Esophagus mucosa (tissue), 1 donor: Measurements from ENCODE around the gene CCDC70. TPM values are rescaled to one million over a fixed set of nuclear protein-coding genes. Genes with fewer than 3 reads are reported as not detected.

Experiments used
- ATAC-seq: fragments of 200-7000 bp; cut with Tn5 transposase; one replicate; pipeline ENCODE4 v1.9.1; 2020
- total RNA-seq: library from RNA; stranded (reverse); gene quantifications from one replicate; pipeline ENCODE4 v1.2.4, GENCODE V29; 2023
- donor health status: DM: yes; HTN: yes; CAD: no.

The CCDC70 gene
- total RNA-seq, 1 donor from 2014 or later: not detected

DNA sequence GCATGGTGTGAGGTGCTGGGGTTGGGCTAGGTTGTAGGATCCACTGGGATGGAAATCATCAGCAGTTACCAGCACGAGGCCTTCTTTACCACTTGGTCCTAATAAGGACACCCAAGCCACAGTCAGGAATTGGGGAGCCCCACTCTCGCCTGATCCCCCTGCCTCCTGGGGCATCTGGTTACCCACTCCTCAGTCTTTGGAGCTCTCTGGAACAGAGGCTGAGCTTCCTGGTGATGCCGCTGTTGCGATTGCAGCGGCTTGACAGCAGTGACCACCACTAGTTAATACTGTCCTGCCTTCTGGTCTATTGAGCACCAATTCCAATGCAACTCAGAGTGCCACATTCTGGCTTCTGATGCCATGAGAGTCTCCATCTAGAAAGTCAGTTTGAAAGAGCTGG, 30.2 kb upstream of the CCDC70 start:
- ATAC-seq: no peak

DNA sequence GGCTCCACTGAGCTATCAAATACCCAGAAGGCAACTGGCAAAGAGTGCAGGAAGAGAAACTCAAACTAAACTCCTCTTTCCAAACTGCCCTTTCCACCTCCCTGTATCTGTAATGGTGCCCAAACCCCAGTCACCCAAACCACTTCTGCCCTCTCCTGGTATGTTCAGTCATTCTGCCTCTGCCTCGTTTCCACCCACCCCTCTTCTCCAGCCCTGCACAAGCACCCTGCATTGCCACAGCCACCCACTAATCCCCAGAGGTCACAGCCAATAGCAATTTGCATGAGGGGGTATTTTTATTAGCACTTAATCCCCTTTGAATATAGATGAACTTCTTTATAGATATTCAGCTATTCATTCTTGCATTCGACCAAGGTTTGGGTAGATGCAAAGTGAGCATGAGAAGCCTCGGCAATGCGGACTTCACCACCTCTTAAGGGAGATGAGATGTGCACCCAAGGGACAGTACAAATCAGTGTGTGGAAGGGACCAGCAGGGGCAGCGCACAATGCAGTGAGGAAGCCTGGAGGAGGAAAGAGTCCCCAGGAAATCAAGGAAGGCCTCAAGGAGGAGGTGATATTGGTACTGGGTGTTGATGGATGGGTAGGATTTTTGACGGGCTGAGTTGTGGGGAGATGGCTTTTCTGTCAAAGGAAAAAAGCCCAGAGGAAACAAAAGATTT, 29.2 kb upstream of the CCDC70 start:
- ATAC-seq: peak; percentile 75

DNA sequence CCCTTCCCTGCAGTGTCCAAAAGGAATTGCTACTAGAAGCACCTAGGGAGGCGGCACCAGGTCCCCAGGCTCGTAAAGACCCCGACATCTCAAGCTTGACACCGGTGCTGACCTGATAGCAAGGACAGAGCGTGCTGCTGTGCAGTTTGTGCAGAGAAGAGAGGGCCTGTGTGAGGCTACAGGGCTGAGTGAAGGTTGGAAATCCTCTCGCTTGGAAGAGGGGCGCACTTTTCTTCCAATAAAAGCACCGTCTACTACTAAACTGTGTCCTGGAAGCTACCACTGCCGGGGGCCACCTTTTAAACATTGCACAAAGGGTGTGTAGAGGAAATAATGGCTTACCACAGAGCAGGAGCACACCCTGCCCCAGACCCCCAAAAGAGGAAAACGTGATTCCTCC, 27.8 kb upstream of the CCDC70 start:
- no peak for ATAC-seq

DNA sequence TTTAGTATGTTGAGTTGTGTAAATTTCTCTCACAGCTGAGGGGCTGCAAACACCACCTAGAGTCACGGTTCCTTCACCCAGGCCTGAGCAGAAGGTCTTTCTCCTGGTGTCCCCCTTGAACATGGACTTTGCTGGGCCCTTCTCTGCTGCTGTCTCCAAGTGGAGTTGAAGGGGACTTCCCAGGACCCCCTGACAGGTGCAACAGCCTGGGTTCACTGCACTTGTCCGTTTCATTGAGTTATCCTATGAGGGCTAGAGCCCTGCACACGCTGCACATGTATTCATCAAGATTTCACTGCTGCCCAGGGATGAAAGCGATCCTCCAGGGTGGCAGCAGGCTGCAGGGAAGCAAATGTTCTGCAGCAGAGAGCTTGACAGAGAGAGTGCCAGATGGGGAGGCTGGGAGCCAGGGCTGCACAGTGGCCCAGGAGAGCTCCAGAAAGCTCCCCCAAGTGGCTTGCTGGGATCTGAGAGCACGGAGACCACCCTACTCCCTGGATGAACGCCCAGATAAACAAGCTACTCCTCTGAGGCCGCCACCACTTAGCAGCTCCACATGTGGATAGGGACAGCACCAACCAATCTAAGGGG, 27.1 kb upstream of the CCDC70 start:
- no peak for ATAC-seq

DNA sequence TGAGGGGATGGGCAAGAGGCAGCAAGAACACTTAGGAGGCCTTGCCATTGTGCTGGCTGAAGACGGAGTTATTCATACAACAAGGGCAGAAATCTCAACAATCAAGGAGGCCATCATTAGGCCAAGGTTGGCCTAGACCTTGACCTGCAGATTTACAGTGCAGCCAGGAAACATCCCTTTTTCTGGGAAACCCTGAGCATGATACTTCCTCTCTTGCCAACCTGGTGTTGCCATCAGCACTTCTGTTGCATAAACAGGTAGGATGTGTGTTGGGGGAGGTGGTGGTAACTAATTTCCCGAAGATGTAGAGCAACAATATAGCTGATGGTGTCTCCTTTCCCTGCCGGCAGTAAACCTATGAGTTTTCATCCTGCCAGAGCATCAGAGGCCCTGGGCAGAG, 24.8 kb upstream of the CCDC70 start:
- ATAC-seq: no peak

DNA sequence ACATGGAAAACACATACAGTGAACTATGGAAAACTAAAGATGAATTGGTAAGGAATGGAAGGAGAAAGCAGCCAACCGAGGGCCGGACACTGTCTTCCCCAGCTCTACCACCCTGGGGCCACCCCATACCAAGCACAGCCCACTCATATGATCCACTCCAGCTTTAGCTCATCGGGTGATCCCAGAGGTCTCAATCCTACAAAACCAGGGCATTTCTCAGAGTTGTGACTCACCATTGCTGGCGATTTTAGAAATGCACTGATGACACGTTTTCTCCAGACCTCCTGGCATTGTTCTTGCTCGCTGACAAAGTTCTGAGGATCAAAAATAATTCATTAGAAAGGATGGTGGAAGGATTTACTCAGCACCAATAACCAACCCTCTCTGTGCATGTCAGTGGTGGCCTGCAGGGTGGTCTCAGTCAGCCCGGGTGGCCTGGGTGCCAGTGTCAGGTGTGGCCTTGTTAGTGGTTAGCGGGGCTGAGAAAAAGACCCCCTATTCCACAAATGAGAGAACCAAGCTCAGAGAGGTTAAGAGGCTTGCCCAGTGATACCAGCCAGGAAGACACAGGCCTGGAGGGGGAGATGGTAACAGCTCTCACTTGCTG, 23.4 kb upstream of the CCDC70 start:
- ATAC-seq: no peak

DNA sequence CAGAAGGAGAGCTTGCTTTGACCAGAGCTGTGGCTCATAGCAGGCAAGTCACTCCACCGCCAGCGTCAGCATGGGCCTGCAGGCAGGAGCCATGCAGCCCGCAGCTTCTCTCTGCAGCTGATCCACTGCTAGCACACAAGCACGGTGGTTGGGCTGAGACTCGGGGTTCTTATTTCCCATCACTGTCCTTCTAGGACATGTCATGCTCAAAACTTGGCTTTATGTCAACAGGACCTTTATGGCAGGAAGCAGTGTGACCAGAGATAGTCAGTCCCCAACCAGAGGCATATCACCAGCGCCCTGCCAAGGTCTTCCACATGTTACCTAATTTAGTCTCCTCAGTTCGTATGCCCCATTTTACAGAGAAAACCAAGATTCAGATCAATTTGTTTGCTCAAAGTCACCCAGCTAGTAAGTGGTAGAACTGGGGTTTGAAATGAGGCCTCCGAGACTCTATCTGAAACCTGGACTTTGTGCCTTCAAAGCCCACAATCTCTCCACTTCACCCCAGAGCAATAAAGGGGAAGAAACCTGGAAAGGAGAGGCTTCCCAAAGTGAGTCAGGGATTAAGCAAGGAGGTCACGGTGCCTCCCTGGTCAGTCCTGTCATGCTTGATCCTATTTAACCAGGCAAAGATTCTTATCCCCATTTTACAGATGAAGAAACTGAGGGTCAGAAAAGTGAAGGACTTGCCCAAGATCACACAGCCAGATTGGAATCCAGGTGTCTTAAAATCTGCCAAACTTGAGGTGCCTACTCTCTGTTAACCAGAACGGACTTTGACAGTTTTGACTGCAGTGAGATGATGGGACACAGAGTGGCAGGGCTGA, 21.8 kb upstream of the CCDC70 start:
- ATAC-seq: no peak

DNA sequence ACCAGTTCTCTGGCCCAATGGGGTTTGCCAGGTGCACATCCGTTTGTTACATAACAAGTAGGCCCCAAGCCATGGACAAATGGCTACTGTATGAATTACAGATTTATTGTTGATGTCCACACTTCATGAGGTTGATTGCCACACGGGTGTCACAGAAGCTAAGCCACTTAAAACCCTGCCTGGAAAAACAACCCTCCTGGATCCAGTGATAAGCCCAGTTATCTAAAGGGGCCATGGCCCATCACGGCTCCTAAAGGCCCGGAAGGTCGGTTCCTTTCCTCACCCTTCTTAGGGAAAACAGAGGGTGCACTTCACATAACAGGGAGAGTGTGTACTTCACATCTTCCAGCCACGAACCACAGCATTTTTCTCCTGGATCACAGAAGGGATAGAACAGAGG, 20.9 kb upstream of the CCDC70 start:
- ATAC-seq: no peak

DNA sequence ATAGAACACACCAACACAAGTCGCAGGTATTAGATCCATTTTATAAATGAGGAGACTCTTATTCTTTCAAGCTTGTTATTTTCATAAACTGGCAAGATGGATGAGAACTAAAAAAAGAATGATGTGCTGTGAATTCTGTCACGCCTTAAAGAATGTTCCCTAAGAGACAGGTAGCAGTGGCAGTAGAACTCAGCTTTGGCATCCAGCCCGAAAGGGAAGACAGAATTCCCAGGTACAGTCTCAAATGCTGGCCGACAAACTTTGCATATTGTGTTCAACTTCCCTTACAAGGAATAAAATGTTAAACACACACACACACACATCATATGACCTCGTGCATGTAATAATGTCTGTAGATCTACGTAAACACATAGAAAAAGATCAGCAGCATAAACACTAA, 20.0 kb upstream of the CCDC70 start:
- ATAC-seq: no peak

DNA sequence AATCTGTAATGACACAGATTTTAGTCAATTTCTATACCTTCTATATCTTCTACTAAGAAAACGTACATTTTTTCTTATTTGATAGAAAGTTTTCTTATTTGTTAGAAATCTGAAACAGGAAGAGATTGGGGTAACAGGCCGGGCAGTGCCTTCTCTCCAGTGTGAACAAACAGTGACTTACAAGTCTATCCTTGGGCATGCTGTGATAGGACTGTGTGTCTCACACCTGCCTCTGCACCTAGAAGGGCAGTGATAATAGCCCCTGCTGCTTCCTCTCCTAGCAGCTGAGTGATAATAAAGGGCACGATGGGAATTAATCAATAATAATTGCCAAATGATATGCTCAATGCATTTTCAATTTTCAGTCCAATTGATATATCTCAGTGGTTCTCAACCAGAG, 18.2 kb upstream of the CCDC70 start:
- no peak for ATAC-seq

DNA sequence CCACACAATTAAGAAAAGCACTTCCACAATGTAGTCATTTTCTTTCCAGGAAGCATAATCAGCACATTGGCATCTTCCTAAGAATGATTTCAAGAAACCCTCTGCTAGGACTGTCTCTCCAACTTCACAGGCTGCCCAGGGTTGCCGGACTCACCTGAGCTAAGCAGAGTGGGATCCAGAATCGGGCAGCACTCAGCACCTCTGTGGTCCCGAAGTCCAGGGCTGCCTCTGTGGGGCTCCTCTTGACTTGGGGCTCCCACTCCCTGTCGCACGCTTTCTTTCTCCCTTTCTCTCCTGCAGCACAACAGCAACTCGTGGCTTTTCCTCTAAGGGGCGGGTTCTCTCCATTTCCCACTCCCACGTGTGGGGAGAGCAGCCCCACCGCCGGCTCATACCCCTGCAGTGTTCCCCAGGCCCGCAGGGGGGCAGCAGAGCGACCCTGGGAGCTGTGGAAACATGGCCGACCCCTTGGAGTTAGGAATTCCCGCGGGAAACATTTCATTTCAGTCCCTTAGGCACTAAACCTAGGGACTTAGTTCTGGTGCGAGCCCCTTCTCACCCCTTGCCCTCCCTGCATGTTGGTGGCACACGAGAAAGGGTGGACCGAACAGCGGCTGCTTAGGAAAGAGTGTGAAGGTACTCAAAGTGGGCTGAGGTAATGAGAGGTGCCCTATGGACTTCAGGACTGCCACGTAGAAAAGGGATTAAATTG, 16.8 kb upstream of the CCDC70 start, which contains the start of gene TMEM272:
Gene TMEM272, minus strand, starts transcription at position 316 of the 712 bp plus-strand sequence. CDS start 6,647 bp downstream, outside the sequence.
- ATAC-seq: peak; percentile 46

DNA sequence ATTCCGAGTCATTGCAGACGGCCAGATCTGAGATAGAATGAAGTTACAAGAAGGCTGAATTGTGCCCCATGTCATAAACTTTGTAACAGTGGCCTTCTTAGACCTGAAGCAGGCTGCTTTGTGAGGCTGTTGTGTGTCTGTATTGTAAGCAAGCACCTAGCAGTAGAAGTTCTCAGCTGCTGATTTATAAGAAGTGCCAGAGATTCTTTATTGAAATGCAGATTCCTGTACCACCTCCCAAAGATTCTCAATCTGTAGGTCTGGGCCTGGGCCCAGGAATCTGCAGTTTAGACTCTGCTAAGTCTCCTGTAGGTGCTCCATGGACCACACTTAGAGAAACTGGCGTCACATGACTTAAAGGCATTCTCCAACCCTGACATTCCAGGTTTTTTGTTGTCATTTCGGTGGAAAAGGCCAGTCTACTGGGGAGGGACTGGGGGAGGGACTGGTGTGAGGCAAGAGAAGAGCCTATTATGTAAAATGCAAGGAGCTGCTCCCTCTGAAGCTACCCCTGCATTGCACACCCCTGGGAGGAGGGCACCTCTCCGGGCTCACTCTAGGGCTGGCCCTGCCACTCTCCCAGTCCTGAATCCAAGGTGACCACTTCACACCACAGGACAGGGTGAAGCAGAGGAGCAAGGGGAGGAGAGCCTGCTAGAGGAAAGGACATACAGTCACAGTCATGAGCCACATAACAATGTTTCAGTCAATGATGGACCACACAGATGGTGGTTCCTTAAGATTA, 16.0 kb upstream of the CCDC70 start:
- ATAC-seq: peak; percentile 35

DNA sequence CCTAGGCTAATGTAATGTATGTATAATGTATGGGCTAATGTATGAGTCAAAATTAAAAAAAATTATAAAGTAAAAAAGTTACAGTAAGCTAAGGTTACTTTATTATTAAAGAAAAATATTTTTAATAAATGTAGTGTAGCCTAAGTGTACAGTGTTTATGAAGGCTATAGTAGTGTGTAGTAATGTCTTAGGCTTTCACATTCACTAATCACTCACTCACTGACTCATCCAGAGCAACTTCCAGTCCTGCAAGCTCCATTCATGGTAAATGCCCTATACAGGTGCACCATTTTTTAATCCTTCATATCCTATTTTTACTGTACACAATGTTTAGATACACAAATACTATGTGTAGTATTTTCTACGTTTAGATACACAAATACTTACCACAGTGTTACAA, 15.0 kb upstream of the CCDC70 start:
- ATAC-seq: peak; percentile 70

DNA sequence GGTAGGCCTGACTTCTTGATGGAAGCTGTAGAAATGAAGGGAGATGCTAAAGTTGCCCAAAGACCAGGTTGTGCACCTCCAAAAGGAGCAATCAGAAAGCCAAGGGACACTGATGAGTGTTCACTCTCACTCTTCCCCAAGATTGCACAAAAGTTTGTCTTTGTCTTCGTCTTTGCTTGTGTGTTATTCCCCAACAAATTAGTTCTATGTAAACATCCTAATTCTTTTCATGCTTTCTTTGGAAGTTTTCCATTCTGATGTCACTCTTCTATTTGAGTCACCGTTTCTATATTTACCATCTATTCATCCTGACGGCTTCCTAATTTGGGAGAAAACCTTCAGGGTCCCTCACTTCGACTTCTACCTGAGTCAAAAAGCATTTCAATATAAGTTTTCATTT, 13.1 kb upstream of the CCDC70 start:
- no peak for ATAC-seq

DNA sequence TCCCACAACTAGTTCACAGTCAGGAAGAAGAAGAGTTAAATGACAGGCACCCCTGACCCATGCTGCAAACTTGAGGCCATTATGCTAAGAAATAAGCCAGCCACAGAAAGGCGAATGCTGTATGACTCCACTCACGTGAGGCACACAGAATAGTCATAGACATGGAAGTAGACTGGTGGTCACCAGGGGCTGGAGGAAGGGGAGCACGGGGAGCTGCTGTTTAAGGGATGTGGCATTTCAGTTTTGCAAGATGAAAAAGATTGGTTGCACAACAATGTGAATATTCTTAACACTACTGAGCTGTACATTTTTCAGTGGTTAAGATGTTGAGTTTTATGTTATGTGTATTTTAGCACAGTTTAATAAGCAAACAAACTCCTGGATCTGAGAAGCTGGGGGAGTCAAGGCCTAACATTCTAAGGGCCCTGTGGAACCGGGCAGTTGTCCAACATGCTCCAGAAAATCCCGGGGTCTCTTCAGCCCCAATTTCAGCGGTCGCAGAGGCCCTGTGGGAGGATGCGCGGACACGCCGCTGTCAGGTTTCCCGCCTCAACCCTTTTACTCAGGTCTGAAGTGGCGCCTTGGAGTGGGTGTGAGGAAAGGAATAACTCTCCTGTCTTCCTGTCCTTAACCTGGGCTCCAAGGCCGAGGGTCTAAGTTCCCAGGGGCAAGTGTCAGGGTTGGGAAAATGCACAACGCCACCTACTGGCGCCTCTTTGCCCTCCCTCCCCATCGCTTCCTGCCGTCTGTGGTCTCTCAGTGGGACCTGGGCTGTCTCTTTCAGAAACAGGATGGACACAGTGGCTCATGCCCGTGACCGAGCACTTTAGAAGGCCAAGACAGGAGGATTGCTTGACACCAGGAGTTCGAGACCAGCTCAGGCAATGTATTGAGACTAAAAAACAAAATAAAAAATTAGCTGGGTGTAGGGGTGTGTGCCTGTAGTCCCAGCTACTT, 12.3 kb upstream of the CCDC70 start:
- no peak for ATAC-seq

DNA sequence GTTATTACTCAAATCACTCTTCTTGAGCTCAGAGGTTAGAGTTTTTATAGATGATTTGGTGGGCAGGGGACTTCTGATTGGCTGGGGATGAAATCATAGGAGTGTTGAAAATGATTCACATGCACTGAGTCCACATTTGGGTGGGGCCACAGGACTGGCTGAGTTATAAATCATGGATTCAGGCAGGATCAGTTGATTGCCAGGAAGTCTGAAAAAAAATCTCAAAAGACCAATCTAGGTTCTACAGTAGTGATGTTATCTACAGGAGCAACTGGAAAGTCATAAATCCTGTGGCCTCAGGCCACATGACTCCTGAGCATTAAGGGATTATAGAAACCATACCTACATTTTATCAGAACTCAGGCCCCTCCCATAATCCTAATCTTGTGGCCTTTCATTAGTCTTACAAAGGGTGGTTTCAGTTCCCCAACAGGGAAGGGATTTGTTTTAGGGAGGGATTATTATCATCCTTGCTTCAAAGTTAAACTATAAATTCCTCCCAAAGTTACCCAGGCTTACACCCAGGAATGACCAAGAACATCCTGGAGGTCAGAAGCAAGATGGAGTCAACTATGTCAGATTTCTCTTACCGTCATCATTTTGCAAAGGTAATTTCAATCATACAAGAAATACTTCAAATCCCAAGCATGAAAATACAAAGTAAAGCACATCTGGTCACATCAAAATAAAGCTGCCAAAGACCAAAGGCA, 5.6 kb upstream of the CCDC70 start:
- no peak for ATAC-seq

DNA sequence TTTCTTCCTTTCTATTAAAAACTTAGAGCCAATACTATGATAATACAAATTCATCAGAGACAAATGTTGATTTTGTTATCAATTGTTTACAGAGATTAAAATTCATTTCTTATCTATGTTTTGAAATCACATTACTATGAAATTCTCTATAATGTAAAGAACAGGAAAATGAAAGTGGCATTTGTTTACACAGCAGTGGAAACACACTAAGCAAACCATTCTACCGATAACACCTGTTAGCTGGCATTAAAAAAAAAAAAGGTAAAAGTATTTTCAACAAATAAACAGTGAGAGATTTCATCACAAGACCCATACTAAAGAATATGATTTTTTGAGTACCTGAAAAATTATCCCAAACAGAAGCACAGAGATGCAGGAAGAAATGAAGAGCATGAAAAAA, 4.8 kb upstream of the CCDC70 start:
- no peak for ATAC-seq

DNA sequence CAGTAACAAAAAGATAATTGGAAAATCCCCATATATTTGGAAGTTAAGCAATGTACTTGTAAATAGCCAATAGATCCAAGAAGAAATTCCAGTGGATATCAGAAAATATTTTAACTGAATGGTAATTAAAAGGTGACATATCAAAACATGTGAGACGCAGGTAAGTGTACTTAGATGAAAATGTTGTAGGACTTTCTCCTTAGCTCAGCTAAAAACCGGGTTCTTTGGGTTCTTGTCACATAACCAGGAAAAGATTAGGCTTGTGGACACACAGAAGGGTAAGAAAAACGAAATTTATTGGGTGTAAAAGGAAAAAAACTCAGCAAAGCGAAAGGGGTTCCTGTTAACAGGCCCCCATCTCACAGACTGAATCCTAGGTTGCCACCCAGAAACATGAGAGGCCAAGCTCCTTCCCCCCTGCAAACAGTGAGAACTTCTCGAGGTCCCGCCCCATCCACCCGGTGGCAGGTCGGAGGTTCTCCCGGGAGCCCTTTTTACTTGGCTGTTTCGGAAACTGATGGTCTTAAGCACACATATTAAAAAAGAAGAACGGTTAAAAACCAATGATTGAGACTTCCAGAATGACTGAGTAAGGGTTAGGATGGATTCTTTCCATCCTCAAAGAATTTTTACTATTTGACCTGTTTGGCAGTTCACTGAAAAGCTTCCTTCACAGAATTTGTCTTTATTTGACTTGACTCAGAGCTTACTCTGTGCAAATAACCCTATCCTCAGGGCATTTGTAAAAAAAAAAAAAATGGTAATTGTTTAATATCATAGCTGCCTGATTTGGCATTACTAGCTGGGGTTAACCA, 3.1 kb upstream of the CCDC70 start:
- no peak for ATAC-seq

DNA sequence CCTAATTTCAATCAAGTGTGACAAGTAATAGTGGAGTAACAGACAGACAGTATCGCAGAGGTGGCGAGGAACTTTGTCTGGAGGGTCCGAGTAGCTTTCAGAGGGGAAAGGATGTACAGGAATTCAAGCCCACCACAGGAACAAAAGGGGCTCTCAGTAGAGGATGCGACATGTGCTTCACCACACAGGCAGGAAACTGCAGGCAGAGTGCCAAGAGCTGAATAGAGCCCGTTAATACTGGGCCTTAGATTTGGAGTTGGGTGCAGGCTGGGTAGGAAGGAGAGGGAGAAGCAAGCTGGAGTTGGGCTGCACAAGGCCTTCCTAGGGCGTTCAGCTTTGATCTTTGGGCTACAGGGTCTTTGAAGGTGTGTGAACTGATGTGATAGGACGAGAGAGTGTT, 1.2 kb downstream of the CCDC70 start:
- ATAC-seq: no peak
